AG04449 (cell line): Measurements from ENCODE around the gene GINS2.

ENCODE experiments used
- CTCF ChIA-PET: fragments of 350-600 bp; formaldehyde crosslinking; extraction: SDS; loops from one replicate; lab custom pipeline; 2021; ENCODE audit warnings: antibody characterized with exemption; lab: Yijun Ruan, JAX
- POLR2A ChIA-PET: fragments of 400-600, 350-600 bp; formaldehyde crosslinking; extraction: SDS; loops from one replicate; lab custom pipeline; 2020; ENCODE audit warnings: antibody characterized with exemption, inconsistent platforms; lab: Yijun Ruan, JAX
- DNase-seq: peaks from one replicate; pipeline ENCODE4 v3.0.0-alpha.2; 2010; ENCODE audit warnings: low read depth, low spot score
- H3K4me3 ChIP-seq: 2 replicates; pipeline ENCODE4 v1.5.1; 2011; ENCODE audit warnings: low read depth, mild to moderate bottlenecking, control low read depth, low read length
- TF ChIP-seq, protein P1 (sequence below): IDR thresholded peaks from one replicate; pipeline ENCODE4 v1.5.1; 2011; ENCODE audit warnings: mild to moderate bottlenecking, moderate library complexity, low read length, control low read depth, inconsistent platforms; ENCODE audit not compliant: insufficient read depth; ENCODE audit errors: missing control alignments

Gene GINS2

GRCh38 chr16:85633438-85633743 lies 55.4 kb downstream of the GINS2 start:
- ChIA-PET POLR2A (no interaction called here), CTCF (interaction anchor here (1.0 to 1.5 kb wide), 2 partner anchors 10 to 18 kb away, joined by 3 to 4 read pairs; no protein-coding TSS in a partner anchor)
- TF ChIP-seq, protein P1, sequence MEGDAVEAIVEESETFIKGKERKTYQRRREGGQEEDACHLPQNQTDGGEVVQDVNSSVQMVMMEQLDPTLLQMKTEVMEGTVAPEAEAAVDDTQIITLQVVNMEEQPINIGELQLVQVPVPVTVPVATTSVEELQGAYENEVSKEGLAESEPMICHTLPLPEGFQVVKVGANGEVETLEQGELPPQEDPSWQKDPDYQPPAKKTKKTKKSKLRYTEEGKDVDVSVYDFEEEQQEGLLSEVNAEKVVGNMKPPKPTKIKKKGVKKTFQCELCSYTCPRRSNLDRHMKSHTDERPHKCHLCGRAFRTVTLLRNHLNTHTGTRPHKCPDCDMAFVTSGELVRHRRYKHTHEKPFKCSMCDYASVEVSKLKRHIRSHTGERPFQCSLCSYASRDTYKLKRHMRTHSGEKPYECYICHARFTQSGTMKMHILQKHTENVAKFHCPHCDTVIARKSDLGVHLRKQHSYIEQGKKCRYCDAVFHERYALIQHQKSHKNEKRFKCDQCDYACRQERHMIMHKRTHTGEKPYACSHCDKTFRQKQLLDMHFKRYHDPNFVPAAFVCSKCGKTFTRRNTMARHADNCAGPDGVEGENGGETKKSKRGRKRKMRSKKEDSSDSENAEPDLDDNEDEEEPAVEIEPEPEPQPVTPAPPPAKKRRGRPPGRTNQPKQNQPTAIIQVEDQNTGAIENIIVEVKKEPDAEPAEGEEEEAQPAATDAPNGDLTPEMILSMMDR: no peak
- H3K4me3 ChIP-seq: no peak overlapping the region
- no peak for DNase-seq

DNA sequence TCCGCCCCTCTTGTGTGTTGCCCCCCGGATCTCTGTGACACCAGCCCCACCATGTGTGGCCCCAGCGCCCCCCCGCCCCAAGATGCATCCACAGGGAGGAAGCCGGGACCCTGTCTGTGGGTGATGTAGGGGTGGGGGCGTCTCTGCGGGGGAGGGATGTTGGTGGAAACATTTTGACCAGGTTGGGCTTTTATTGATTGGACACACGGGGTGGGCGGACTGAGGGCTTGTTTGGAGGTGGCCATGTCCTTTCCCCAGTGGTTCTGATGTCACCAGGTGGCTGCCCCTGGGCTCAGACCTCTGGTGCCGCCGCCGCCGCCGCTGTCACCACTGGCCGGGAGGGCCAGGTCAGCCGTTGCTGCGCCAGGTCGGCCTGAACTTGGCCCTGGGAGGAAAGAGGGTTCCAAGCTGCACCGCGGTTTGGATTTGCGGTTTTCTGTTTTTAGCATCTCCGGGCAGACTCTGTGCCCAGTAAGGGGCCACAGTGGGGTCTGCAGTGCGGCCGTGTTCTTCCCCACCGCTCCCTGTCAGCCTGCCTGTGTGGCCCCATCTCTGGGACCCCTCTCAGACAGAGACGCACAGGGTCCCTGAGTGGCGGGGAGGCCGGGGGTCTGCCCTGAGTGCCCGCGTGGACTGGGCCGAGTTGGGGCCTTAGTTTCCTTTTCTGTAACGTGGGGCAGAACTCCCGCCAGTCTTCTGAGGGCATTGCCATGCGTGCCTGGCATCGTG lies 55.9 kb downstream of the GINS2 start:
- no peak for DNase-seq
- TF ChIP-seq, protein P1: no peak
- ChIA-PET POLR2A (no interaction called here), CTCF (interaction anchor here (9.7 kb wide), 1 partner anchor 17 kb away, joined by 119 read pairs; no protein-coding TSS in a partner anchor)
- H3K4me3 ChIP-seq: no peak overlapping the region

DNA sequence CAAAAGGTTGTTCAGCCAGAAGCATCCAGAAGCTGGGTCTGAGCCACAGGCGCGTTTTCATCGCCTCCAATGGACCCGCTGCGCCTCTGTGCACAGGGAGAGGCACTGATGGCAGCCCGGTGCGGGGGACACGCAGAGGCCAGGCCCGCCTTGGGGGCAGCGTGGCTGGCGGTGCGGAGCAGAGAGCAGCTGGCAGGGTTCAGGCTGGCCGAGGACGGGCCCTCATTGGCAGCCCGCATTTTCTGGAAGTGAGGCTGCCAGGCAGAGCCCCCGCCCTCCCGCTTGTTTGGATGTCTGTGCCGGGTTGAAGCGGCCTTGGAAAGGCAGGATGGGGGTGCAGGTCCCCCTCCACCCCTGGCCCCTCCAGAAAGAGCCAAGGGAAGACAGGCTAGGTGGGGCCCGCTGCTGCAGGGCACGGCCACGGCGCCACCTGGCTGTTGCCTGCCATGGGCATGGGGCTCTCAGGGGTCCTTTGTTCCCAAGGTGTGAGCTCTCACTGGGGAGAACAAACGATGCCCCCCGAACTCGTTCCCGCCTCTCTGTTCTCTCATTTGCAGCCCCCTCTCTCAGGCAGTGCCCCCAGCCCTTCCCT lies 56.9 kb downstream of the GINS2 start:
- TF ChIP-seq, protein P1: no peak
- ChIA-PET POLR2A (no interaction called here), CTCF (interaction anchor here (9.7 kb wide), 1 partner anchor 16 kb away, joined by 119 read pairs; no protein-coding TSS in a partner anchor)
- no peak overlapping the region for H3K4me3 ChIP-seq
- DNase-seq: no peak

GRCh38 chr16:85631230-85631629 lies 57.5 kb downstream of the GINS2 start:
- POLR2A ChIA-PET: no interaction called here
- TF ChIP-seq, protein P1: no peak
- CTCF ChIA-PET: interaction anchor here (0.9 to 9.7 kb wide), 3 partner anchors 15 to 86 kb away, joined by 3 to 119 read pairs (median 6); no protein-coding TSS in a partner anchor
- no peak for DNase-seq
- no peak overlapping the region for H3K4me3 ChIP-seq

- H3K4me3 ChIP-seq: no peak overlapping the region
- DNase-seq: no peak
- CTCF ChIA-PET: interaction anchor here (0.9 to 9.7 kb wide), 4 partner anchors 13 to 515 kb away, joined by 3 to 119 read pairs (median 3); no protein-coding TSS in a partner anchor
- POLR2A ChIA-PET: no interaction called here
- TF ChIP-seq, protein P1: no peak
Observed at GRCh38 chr16:85629853-85630252, 58.9 kb downstream of the GINS2 start.

- POLR2A ChIA-PET: no interaction called here
- H3K4me3 ChIP-seq: no peak overlapping the region
- DNase-seq: no peak
- CTCF ChIA-PET: interaction anchor here (1.0 to 9.7 kb wide), 2 partner anchors 13 to 29 kb away, joined by 3 to 119 read pairs; no protein-coding TSS in a partner anchor
- TF ChIP-seq, protein P1: no peak
Observed at GRCh38 chr16:85629326-85629725, 59.4 kb downstream of the GINS2 start.
